Right lobe of liver (tissue), 6 donors: ENCODE results near the gene SFXN3. TPM values are rescaled to one million over a fixed set of nuclear protein-coding genes. Genes with fewer than 3 reads are reported as not detected.

Experiments used
- ATAC-seq, 4 donors: fragments of 200-7000 bp; cut with Tn5 transposase; one replicate each; pipeline ENCODE4 v1.9.1; 2020; ENCODE audit warnings: mild to moderate bottlenecking in 4 of 4, moderate library complexity in 4 of 4
- DNase-seq, 3 donors: peaks; one replicate each; pipeline ENCODE4 v3.0.0-alpha.2; 2020
- H3K27ac ChIP-seq, 3 donors: fragments of 200-600 bp; one replicate each; pipeline ENCODE4 v1.8.0; 2022
- H3K27me3 ChIP-seq, 2 donors: fragments of 200-600 bp; one replicate each; pipeline ENCODE4 v1.8.0; 2022
- H3K36me3 ChIP-seq, 4 donors: fragments of 200-600 bp; sonication (generic) in 1 of 4; one replicate each; pipeline versions ENCODE4 v1.5.1 to v1.8.0; 2017 to 2022; ENCODE audit warnings: control low read depth in 1 of 4
- H3K4me1 ChIP-seq, 4 donors: fragments of 200-600 bp; sonication (generic) in 1 of 4; one replicate each; pipeline versions ENCODE4 v1.5.1 to v1.8.0; 2017 to 2022; ENCODE audit warnings: control low read depth in 1 of 4
- H3K4me3 ChIP-seq, 3 donors: fragments of 200-600 bp; one replicate each; pipeline ENCODE4 v1.8.0; 2022
- H3K9me3 ChIP-seq, 4 donors: fragments of 200-600 bp; sonication (generic) in 1 of 4; one replicate each; pipeline versions ENCODE4 v1.5.1 to v1.8.0; 2017 to 2022; ENCODE audit warnings: control low read depth in 1 of 4
- CTCF ChIP-seq, 4 donors: fragments of 200-600 bp in 3 of 4; fragments of 450-650 bp in 1 of 4; IDR thresholded peaks; one replicate each; pipeline versions ENCODE4 v1.5.1 to v1.8.0; 2016 to 2022; ENCODE audit warnings: antibody characterized with exemption in 4 of 4, mild to moderate bottlenecking in 2 of 4
- POLR2A ChIP-seq: fragments of 450-650 bp; IDR thresholded peaks from one replicate; pipeline ENCODE4 v1.6.1; 2017; ENCODE audit warnings: antibody characterized with exemption, mild to moderate bottlenecking
- WGBS: methylation state at CpG from one replicate; pipeline ENCODE4 v1.1.6; 2018; ENCODE audit warnings: low coverage, low lambda C conversion rate; ENCODE audit not compliant: insufficient coverage; ENCODE audit errors: missing lambda C conversion rate; 5-methylcytosine and 5-hydroxymethylcytosine counted together
- intact Hi-C, 2 donors: fragments of 100-400 bp; cut with DNase I; formaldehyde crosslinking; loops; one replicate each; pipeline versions ENCODE4 v1.11.2 to v1.14.1; 2022
- total RNA-seq, 6 experiments: library from RNA; depleted of rRNA in 2 of 6; stranded (reverse); fragments of >200 nt in 2 of 6; fragmentation: NEBNext Ultra II Directional in 3 of 6; extraction: Animal tissue kit (Norgen Biotek cat#: 25700) in 3 of 6; gene quantifications; one replicate each; pipeline versions ENCODE4 v1.1.0 to v1.2.4, GENCODE V29; 2016 to 2023
- donor health status: DM: no; HTN: yes; CAD: no.
- donor health status: DM: no; HTN: no; CAD: no.
- donor health status: DM: no; HTN: no; CAD: no.
- donor health status: DM: no; HTN: yes; CAD: no.
- donor health status: DM: no; HTN: yes; CAD: no.

The SFXN3 gene
- total RNA-seq, 6 experiments from 2014 or later = 4.0 to 17.0 (median 7.6) TPM

GRCh38 chr10:101043363-101043707, 12.3 kb downstream of the SFXN3 start:
- H3K4me1 ChIP-seq = peaks cover 0 to 12% (median 6%) of the 10 kb centered on the region in 4 donors
- no peak for DNase-seq
- WGBS = 18% methylated on average over 2 of the region's 2 CpGs

GRCh38 chr10:101044117-101044516, 13.1 kb downstream of the SFXN3 start:
- no peak for TF ChIP-seq POLR2A
- TF ChIP-seq CTCF (IDR thresholded peaks at IDR 0.05) = no peak
- Histone ChIP-seq H3K27ac (no peak overlapping the region), H3K4me3 (no peak overlapping the region), H3K36me3 (no peaks in the 10 kb centered on the region), H3K27me3 (peaks cover 0 to 13% of the 10 kb centered on the region in 2 donors), H3K4me1 (peaks cover 0 to 12% (median 6%) of the 10 kb centered on the region in 4 donors), H3K9me3 (no peaks in the 10 kb centered on the region)
- WGBS = 56% methylated on average over 2 of the region's 2 CpGs
- intact Hi-C loops = no loop called here
- ATAC-seq = no peak
- DNase-seq = no peak

More at GRCh38 chr10:101043363-101043707, 12.3 kb downstream of the SFXN3 start:
- Histone ChIP-seq H3K9me3 (no peaks in the 10 kb centered on the region), H3K36me3 (no peaks in the 10 kb centered on the region), H3K4me3 (peak overlapping the region; percentile 36 to 62 (median 48)), H3K27ac (peak overlapping the region; percentile 53 to 77 (median 54)), H3K27me3 (peaks cover 0 to 6% of the 10 kb centered on the region in 2 donors)
- no peak for TF ChIP-seq POLR2A
- no peak for TF ChIP-seq CTCF (IDR thresholded peaks at IDR 0.05)
- intact Hi-C loops = no loop called here
- ATAC-seq = no peak

GRCh38 chr10:101046332-101047238, 15.6 kb downstream of the SFXN3 start:
- Histone ChIP-seq H3K27ac (no peak overlapping the region), H3K4me1 (peaks cover 0 to 17% (median 6%) of the 10 kb centered on the region in 4 donors), H3K4me3 (no peak overlapping the region), H3K27me3 (peaks cover 0 to 22% of the 10 kb centered on the region in 2 donors), H3K9me3 (no peaks in the 10 kb centered on the region), H3K36me3 (no peaks in the 10 kb centered on the region)
- TF ChIP-seq CTCF (IDR thresholded peaks at IDR 0.05) = no peak
- TF ChIP-seq POLR2A = no peak
- no peak for DNase-seq
- intact Hi-C loops = no loop called here
- ATAC-seq = no peak
- 32% methylated on average over 16 of the region's 25 CpGs for WGBS

GRCh38 chr10:101047268-101047667, 16.2 kb downstream of the SFXN3 start:
- Histone ChIP-seq H3K27ac (no peak overlapping the region), H3K27me3 (peaks cover 0 to 22% of the 10 kb centered on the region in 2 donors), H3K4me1 (peaks cover 0 to 15% (median 2%) of the 10 kb centered on the region in 4 donors), H3K4me3 (no peak overlapping the region), H3K36me3 (no peaks in the 10 kb centered on the region), H3K9me3 (no peaks in the 10 kb centered on the region)
- WGBS = 24% methylated on average over 6 of the region's 16 CpGs
- intact Hi-C loops = no loop called here
- ATAC-seq = no peak
- no peak for DNase-seq
- TF ChIP-seq POLR2A = no peak
- no peak for TF ChIP-seq CTCF (IDR thresholded peaks at IDR 0.05)
